Measurements from ENCODE around the gene GTPBP6.
"Not testable (repeated sequence)": the region's sequence is repeated elsewhere in the genome, so short reads cannot be mapped to it uniquely, and the experiment has no call there.

GTPBP6 gene

DNA sequence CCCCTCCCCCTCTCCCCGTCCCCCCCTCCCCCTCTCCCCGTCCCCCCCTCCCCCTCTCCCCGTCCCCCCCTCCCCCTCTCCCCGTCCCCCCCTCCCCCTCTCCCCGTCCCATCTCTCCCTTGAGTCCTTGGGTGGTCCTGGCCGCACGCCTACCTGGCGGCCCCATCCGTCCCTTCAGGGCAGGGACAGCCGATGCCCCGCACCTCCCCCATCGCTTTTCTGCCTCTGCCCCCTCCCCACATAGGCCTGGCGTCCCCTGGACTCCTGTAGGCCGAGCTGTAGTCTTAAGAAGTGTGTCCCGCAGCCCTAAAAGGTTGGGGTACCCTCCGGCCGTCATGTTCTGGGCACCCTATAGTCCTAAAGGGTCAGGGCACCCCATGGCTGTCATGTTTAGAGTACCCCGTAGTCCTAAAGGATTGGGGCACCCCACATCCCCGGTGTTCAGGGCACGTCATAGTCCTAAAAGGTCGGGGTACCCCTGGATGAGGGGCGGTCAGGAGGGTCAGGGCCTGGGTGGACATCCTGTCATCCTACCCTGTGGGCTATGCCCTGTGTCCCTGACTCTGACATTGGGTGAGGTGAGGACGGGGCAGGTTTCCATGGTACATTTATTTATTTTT, 10.8 kb upstream of the GTPBP6 start:
- TF ChIP-seq, protein P1, sequence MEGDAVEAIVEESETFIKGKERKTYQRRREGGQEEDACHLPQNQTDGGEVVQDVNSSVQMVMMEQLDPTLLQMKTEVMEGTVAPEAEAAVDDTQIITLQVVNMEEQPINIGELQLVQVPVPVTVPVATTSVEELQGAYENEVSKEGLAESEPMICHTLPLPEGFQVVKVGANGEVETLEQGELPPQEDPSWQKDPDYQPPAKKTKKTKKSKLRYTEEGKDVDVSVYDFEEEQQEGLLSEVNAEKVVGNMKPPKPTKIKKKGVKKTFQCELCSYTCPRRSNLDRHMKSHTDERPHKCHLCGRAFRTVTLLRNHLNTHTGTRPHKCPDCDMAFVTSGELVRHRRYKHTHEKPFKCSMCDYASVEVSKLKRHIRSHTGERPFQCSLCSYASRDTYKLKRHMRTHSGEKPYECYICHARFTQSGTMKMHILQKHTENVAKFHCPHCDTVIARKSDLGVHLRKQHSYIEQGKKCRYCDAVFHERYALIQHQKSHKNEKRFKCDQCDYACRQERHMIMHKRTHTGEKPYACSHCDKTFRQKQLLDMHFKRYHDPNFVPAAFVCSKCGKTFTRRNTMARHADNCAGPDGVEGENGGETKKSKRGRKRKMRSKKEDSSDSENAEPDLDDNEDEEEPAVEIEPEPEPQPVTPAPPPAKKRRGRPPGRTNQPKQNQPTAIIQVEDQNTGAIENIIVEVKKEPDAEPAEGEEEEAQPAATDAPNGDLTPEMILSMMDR (IDR thresholded peaks at IDR 0.05; ENCODE audit: low read depth, low read length) = no peak
- DNase-seq (ENCODE audit: extremely low read depth, low read depth) = no peak

GRCh38 chrX:327660-328126, 9.1 kb upstream of the GTPBP6 start:
- DNase-seq (ENCODE audit: extremely low read depth, low read depth) = no peak
- TF ChIP-seq, protein P1 (IDR thresholded peaks at IDR 0.05; ENCODE audit: low read depth, low read length) = no peak

- not testable (repeated sequence) for DNase-seq (ENCODE audit: extremely low read depth, low read depth)
Measured at GRCh38 chrX:324664-325063, 6.1 kb upstream of the GTPBP6 start.

- DNase-seq (ENCODE audit: extremely low read depth, low read depth) = peak; percentile 16
Measured at GRCh38 chrX:323721-324628, 5.4 kb upstream of the GTPBP6 start.

DNA sequence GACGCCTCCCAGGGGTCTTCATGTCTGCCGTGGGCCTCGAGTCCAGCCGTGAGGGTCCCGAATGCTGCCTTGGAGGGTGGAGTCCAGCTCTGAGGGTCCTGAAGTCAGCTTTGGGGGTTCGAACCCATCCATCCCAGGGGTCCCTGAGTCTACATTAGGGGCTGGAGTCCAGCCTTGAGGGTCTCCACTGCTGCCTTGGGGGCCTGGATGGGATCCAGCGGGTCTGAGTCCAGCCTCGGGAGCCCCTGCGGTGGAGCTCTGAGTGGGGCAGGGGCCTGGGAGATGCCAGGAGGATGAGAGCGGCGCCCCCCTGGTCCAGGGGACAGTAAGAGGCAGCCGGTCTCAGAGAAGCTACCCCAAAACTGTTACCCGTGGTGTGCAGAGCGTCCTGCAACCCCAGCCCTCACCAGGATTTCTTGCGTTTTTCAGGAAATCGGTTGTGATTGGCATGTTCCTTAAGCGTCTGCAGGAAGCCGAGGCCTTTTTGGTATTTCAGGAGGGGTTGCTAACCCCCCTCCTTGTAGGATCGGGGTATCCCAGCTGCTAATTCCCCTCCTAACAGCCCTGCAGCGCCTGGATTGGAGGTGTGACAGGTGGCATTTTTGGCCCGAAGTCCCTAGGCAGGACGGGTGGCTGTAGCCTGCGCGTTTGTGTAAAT, 1.7 kb upstream of the GTPBP6 start:
- DNase-seq (ENCODE audit: extremely low read depth, low read depth) = no peak
- TF ChIP-seq, protein P1 (IDR thresholded peaks at IDR 0.05; ENCODE audit: low read depth, low read length) = no peak

More at GRCh38 chrX:323721-324628, 5.4 kb upstream of the GTPBP6 start:
- TF ChIP-seq, protein P1 (IDR thresholded peaks at IDR 0.05; ENCODE audit: low read depth, low read length) = peak; percentile 33

DNA sequence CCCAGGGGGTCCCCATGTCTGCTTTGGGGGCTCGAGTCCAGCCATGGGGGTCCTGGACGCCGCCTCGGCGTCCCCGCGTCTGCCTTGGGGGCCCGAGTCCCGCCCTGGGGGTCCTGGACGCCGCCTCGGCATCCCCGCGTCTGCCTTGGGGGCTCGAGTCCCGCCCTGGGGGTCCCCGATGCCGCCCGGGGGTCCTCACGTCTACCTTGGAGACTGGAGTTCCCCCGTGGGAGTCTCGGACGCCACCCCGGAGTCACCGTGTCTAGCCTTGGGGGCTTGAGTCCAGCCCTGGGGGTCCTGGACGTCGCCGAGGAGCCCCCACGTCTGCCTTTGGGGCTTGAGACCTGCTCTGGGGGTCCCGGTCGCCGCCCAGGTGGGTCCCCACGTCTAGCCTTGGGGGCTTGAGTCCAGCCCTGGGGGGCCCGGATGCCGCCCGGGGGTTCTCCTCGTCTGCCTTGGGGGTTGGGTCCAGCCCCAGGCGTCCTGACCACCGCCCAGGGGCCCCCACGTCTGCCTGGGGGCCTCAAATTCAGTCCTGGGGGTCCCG, 1.1 kb upstream of the GTPBP6 start:
- TF ChIP-seq, protein P1 (IDR thresholded peaks at IDR 0.05; ENCODE audit: low read depth, low read length) = no peak
- DNase-seq (ENCODE audit: extremely low read depth, low read depth) = no peak

GRCh38 chrX:318068-318738, 393 bp downstream of the GTPBP6 start:
- peak; percentile 93 for DNase-seq (ENCODE audit: extremely low read depth, low read depth)
- TF ChIP-seq, protein P1 (IDR thresholded peaks at IDR 0.05; ENCODE audit: low read depth, low read length) = no peak
